ENCODE data around the gene ATP6V1G1. TPM values are rescaled to one million over a fixed set of nuclear protein-coding genes. Genes with fewer than 3 reads are reported as not detected.

ATP6V1G1 gene
- total and polyA plus RNA-seq, 2 of the 13 experiments (the other 11 are each of a cell fraction or from before 2014, with no cell fraction given), result 108 to 158 TPM

DNA sequence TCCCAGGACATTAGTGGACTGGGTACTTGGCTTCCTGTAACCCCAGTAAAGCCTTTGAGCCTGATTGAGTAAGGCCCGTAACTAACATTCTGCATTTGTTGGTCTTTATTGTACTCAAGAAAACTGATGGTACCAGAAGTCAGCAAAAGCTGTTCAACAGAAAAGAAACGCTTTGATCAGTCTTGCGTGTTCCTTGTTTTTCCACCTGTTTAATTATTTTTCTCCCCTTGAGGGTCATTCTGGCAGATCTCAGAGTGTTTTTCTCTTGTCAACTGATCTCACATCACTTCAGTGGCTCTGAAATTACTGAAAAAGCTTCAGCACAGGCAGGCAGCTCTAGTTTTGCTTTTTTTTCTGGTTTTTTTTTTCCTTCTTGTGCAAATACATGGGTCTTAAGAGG, 17.4 kb downstream of the ATP6V1G1 start:
- Histone ChIP-seq H3K27ac (ENCODE audit: extremely low read length, insufficient read depth, low read length) (no peak overlapping the region), H4K20me1 (ENCODE audit: insufficient read depth, low read length) (no peaks in the 10 kb centered on the region), H3K9ac (ENCODE audit: insufficient read depth, low read depth, low read length) (no peak overlapping the region), H3K36me3 (replicated peaks in 1 of 2; ENCODE audit: control insufficient read depth in 1 of 2, insufficient read depth in 2 of 2, low read length in 2 of 2) (peaks cover 0 to 4% of the 10 kb centered on the region in 2 experiments; a peak in 3 of 5 replicates), H3K4me1 (ENCODE audit: insufficient read depth, low read length) (peaks cover 20% of the 10 kb centered on the region), H3K79me2 (ENCODE audit: insufficient read depth, low read length) (no peaks in the 10 kb centered on the region), H3K4me3 (replicated peaks in 1 of 3; ENCODE audit: insufficient read depth in 1 of 3, low read depth in 2 of 3, low read length in 3 of 3) (no peak overlapping the region), H3K27me3 (ENCODE audit: control insufficient read depth in 1 of 2, insufficient read depth in 2 of 2, low read length in 2 of 2) (no peaks in the 10 kb centered on the region), H3K4me2 (ENCODE audit: low read depth, low read length) (no peak overlapping the region), H2AFZ (ENCODE audit: low read length) (no peak overlapping the region), H3K9me3 (ENCODE audit: low read length) (peaks cover 14% of the 10 kb centered on the region; the same call in 1 of the 2 replicates)
- WGBS (ENCODE audit: low lambda C conversion rate), result 96% methylated on average over 3 of the region's 3 CpGs
- in situ Hi-C loops (cut with HindIII; ENCODE audit: extremely low pct_ligation_motif_present, low pct_unique_long_range_greater_than_20kb), result no loop called here
- BruUV-seq (replicated peaks), result no TSS peak
- ATAC-seq, result no peak
- ChIA-PET CTCF (ENCODE audit: low intra/inter-chr PET ratio, low total read pairs) (no interaction called here), POLR2A (interaction anchor here (2.7 kb wide), 1 partner anchor 18 kb away, joined by 15 read pairs; the partner anchor contains the start of gene ATP6V1G1)
- TF ChIP-seq CCDC6 (CRISPR knock-in tag; IDR thresholded peaks at IDR 0.05) (no peak), PAWR (CRISPR knock-in tag; IDR thresholded peaks at IDR 0.05; ENCODE audit: borderline replicate concordance) (no peak), REL (CRISPR knock-in tag; conservative IDR thresholded peaks at IDR 0.05) (no peak), BRD4 (CRISPR knock-in tag; IDR thresholded peaks at IDR 0.05) (no peak), BRCA1 (CRISPR knock-in tag; IDR thresholded peaks at IDR 0.05) (no peak)
- TF ChIP-seq, protein P1, sequence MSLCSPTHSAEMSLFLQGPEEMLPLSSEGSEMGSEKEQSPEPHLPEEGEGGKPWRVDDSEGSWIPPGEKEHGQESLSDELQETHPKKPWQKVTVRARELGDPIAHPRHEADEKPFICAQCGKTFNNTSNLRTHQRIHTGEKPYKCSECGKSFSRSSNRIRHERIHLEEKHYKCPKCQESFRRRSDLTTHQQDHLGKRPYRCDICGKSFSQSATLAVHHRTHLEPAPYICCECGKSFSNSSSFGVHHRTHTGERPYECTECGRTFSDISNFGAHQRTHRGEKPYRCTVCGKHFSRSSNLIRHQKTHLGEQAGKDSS (CRISPR knock-in tag; IDR thresholded peaks at IDR 0.05; ENCODE audit: borderline replicate concordance, low read depth), result no peak
- TF ChIP-seq, protein P2, sequence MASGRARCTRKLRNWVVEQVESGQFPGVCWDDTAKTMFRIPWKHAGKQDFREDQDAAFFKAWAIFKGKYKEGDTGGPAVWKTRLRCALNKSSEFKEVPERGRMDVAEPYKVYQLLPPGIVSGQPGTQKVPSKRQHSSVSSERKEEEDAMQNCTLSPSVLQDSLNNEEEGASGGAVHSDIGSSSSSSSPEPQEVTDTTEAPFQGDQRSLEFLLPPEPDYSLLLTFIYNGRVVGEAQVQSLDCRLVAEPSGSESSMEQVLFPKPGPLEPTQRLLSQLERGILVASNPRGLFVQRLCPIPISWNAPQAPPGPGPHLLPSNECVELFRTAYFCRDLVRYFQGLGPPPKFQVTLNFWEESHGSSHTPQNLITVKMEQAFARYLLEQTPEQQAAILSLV (CRISPR knock-in tag; IDR thresholded peaks at IDR 0.05; ENCODE audit: borderline replicate concordance), result no peak
- TF ChIP-seq, protein P3, sequence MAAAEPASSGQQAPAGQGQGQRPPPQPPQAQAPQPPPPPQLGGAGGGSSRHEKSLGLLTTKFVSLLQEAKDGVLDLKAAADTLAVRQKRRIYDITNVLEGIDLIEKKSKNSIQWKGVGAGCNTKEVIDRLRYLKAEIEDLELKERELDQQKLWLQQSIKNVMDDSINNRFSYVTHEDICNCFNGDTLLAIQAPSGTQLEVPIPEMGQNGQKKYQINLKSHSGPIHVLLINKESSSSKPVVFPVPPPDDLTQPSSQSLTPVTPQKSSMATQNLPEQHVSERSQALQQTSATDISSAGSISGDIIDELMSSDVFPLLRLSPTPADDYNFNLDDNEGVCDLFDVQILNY (CRISPR knock-in tag; conservative IDR thresholded peaks at IDR 0.05), result no peak
- TF ChIP-seq, protein P4, sequence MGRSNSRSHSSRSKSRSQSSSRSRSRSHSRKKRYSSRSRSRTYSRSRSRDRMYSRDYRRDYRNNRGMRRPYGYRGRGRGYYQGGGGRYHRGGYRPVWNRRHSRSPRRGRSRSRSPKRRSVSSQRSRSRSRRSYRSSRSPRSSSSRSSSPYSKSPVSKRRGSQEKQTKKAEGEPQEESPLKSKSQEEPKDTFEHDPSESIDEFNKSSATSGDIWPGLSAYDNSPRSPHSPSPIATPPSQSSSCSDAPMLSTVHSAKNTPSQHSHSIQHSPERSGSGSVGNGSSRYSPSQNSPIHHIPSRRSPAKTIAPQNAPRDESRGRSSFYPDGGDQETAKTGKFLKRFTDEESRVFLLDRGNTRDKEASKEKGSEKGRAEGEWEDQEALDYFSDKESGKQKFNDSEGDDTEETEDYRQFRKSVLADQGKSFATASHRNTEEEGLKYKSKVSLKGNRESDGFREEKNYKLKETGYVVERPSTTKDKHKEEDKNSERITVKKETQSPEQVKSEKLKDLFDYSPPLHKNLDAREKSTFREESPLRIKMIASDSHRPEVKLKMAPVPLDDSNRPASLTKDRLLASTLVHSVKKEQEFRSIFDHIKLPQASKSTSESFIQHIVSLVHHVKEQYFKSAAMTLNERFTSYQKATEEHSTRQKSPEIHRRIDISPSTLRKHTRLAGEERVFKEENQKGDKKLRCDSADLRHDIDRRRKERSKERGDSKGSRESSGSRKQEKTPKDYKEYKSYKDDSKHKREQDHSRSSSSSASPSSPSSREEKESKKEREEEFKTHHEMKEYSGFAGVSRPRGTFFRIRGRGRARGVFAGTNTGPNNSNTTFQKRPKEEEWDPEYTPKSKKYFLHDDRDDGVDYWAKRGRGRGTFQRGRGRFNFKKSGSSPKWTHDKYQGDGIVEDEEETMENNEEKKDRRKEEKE (IDR thresholded peaks at IDR 0.05), result no peak
- no peak for FAIRE-seq
- intact Hi-C loops (cut with micrococcal nuclease; ENCODE audit: unreplicated experiment), result no loop called here
- no peak for DNase-seq (ENCODE audit: low spot score)
